WTC11 (cell line): ENCODE results near the gene MNT.

ENCODE experiments used
- AFF4 ChIP-seq: sonication (generic); formaldehyde crosslinking; IDR thresholded peaks from 2 replicates; pipeline ENCODE4 v1.8.1; 2023; ENCODE audit warnings: mild to moderate bottlenecking, missing genetic modification reagents, borderline replicate concordance
- ATF3 ChIP-seq: sonication (generic); formaldehyde crosslinking; conservative IDR thresholded peaks from 2 replicates; pipeline ENCODE4 v1.8.1; 2022; ENCODE audit warnings: mild to moderate bottlenecking, missing genetic modification reagents
- FOXP1 ChIP-seq: sonication (generic); formaldehyde crosslinking; IDR thresholded peaks from 2 replicates; pipeline ENCODE4 v1.8.0; 2022; ENCODE audit warnings: missing genetic modification reagents, mild to moderate bottlenecking, moderate library complexity, borderline replicate concordance
- TEAD1 ChIP-seq: sonication (generic); formaldehyde crosslinking; IDR thresholded peaks from 2 replicates; pipeline ENCODE4 v1.8.0; 2022; ENCODE audit warnings: mild to moderate bottlenecking, missing genetic modification reagents
- TF ChIP-seq, protein P1 (sequence below): sonication (generic); formaldehyde crosslinking; IDR thresholded peaks from 2 replicates; pipeline ENCODE4 v1.8.1; 2022; ENCODE audit warnings: mild to moderate bottlenecking, missing genetic modification reagents, moderate library complexity, borderline replicate concordance
- TF ChIP-seq, protein P2 (sequence below): fragments of 200-600 bp; IDR thresholded peaks from 2 replicates; pipeline ENCODE4 v1.8.0; 2022; ENCODE audit warnings: antibody characterized with exemption

GRCh38 chr17:2396192-2396567 is 4.7 kb downstream of the MNT start:
- TF ChIP-seq FOXP1 (CRISPR knock-in tag) (no peak), AFF4 (CRISPR knock-in tag) (no peak), ATF3 (CRISPR knock-in tag) (no peak), TEAD1 (no peak)
- TF ChIP-seq, protein P1, sequence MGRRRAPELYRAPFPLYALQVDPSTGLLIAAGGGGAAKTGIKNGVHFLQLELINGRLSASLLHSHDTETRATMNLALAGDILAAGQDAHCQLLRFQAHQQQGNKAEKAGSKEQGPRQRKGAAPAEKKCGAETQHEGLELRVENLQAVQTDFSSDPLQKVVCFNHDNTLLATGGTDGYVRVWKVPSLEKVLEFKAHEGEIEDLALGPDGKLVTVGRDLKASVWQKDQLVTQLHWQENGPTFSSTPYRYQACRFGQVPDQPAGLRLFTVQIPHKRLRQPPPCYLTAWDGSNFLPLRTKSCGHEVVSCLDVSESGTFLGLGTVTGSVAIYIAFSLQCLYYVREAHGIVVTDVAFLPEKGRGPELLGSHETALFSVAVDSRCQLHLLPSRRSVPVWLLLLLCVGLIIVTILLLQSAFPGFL (CRISPR knock-in tag), result no peak
- TF ChIP-seq, protein P2, sequence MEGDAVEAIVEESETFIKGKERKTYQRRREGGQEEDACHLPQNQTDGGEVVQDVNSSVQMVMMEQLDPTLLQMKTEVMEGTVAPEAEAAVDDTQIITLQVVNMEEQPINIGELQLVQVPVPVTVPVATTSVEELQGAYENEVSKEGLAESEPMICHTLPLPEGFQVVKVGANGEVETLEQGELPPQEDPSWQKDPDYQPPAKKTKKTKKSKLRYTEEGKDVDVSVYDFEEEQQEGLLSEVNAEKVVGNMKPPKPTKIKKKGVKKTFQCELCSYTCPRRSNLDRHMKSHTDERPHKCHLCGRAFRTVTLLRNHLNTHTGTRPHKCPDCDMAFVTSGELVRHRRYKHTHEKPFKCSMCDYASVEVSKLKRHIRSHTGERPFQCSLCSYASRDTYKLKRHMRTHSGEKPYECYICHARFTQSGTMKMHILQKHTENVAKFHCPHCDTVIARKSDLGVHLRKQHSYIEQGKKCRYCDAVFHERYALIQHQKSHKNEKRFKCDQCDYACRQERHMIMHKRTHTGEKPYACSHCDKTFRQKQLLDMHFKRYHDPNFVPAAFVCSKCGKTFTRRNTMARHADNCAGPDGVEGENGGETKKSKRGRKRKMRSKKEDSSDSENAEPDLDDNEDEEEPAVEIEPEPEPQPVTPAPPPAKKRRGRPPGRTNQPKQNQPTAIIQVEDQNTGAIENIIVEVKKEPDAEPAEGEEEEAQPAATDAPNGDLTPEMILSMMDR, result no peak
